SHP77 treated with DMSO at 0.1 percent for 48 hours (cell line): ENCODE data around the gene TMX3.
A peak's percentile ranks its signal among the peaks of the same experiment; 100 is the strongest.

ENCODE experiments used
- DNase-seq: peaks from one replicate; lab custom pipeline; 2025; lab: John Stamatoyannopoulos, UW

TMX3 gene, protein sequence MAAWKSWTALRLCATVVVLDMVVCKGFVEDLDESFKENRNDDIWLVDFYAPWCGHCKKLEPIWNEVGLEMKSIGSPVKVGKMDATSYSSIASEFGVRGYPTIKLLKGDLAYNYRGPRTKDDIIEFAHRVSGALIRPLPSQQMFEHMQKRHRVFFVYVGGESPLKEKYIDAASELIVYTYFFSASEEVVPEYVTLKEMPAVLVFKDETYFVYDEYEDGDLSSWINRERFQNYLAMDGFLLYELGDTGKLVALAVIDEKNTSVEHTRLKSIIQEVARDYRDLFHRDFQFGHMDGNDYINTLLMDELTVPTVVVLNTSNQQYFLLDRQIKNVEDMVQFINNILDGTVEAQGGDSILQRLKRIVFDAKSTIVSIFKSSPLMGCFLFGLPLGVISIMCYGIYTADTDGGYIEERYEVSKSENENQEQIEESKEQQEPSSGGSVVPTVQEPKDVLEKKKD

DNA sequence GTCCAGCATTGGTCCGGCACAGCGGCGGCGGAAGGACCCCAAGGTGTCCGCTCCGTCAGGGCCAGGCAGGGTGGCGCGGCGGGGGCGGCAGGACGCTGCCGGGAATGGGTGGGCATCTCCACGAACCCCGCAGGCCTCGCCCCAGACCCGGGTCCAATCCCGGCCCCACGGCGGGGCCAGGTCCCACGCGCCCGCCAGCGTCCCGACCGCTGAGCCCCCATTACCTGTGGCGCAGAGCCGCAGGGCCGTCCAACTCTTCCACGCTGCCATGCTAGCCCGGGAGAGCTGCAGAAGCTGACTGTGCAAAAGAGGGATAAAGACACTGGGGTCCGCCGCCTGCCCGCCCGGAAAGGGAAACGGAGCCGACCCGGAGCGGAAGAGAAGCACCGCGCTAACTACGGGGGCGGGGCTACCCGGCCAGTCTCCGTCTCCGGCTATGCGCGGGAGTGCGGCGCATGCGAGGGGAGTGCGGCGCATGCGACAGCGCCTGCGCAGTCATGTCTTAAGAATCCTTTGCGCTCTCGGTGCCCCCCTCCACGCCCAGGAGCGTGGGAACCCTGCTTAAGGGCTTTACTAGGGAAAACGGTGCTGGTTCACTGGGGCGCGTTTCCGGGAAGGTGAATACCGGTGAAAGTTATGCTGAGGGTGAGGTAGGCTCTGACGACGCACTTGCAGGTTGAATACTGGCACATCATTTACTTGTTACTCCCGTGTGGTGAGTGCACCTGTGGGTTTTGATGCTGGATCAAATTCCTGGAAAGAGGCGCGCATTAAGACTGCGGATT, at the start of gene TMX3:
TSS of gene TMX3 (minus strand) at position 397 of the 785 bp plus-strand sequence. CDS start at position 270, 127 bp downstream.
- DNase-seq = peak; percentile 92

DNA sequence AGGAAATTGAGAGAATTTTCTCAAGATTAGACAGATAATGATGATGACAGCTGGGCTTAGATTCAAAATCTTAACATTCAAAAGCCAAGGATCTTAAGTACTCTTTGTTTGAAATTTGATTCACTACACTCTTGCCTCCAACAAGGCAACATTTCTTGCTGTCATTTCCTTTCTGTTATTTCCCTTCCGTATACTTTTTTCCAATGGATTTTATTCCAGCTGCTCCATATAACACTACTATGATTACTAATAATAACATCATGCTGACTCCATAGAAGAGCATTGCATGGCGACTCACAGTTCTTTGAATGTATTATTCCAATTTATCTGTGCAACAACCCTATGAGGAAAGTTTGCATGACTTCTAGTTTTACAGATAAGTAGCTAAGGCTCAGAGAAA, 49.1 kb upstream of the TMX3 start:
- DNase-seq = no peak

DNA sequence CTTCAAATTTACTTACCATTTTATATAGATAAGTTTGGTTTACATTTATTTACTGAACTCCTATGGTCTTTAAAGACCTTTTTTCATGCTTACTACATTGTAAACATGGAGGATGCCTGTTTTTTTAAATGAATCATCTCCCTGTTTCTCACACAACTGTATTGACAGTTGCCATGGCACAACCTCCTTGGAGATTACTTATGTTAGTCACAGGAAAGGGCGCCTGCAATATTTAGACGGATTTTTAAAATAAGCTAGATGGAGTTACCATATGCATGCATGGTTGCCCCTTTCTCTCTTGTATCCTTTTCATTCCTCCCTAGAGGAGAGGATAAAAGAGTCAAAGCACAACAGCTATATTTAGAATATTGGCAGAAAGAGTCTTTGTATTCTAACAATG, 48.2 kb upstream of the TMX3 start:
- no peak for DNase-seq

DNA sequence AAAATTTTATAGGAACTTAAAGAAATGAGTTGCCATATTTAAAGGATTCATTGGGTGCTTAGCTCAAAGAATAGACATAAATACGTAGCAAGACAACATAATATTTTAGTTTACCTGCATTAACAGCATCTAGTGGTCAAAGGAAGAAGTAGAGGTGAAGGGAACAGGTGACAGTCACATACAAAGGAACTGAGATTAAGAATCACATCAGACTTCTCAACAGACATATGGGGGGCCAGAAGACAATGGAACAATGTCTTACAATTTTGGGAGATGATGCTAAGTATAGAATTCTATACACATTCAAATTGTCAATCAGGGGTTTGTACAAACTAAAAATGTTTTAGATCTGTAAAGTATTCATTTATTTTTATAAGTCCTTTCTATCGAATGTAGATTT, 44.4 kb upstream of the TMX3 start:
- DNase-seq = no peak

DNA sequence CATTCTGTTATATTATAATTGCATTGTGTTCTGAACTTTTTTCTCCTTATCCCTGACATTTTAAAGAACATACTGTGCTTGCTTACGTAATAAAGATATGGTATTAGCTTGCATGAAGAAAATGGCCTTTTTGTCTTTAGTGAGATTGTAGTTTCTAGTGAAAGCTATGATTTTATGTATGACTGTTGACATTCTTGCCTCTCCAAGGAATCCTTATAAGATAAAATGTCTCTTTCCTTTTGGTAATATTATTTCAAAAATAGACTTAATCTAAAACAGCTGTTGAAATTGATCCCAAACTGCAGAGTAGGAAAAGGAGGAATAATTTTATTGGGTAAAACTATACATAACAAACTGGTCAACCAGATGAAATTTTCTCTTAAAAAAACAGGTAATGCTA, 42.2 kb upstream of the TMX3 start:
- DNase-seq = no peak

DNA sequence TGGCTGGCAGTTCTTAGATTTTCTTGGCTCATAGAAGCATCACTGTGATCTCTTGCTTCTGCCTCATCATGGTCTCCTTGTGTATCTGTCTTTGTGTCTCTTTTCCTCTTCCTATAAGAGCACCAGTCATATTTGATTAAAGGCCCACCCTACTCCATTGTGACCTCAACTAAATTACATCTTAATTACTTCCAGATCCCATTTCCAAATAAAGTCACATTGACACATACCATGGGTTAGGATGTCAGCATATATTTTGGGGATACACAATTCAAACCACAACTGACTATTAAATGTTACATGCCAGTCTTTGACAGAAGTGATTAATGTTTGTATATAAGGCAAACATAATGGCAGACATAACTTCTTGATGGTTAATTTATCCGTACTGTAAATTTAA, 27.3 kb upstream of the TMX3 start:
- no peak for DNase-seq

DNA sequence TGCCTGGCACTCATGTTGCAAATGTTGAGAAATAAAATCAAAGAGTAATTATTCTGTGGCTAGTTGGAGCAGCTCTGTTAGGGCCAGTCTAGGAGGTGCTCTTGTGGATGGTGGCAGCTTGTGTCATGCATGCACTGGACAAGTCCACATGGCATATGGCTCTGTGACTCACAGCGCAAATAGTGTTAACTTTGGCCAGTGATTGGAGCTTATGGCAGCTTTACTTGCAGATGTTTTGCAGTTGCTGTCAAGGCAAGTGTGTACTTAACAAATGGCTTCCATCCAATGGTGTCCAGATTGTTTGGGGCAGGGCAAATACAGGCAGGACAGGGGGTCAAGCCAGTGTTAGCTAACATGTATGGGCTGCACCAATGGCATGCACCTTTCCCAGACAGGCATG, 26.1 kb upstream of the TMX3 start:
- DNase-seq = no peak

DNA sequence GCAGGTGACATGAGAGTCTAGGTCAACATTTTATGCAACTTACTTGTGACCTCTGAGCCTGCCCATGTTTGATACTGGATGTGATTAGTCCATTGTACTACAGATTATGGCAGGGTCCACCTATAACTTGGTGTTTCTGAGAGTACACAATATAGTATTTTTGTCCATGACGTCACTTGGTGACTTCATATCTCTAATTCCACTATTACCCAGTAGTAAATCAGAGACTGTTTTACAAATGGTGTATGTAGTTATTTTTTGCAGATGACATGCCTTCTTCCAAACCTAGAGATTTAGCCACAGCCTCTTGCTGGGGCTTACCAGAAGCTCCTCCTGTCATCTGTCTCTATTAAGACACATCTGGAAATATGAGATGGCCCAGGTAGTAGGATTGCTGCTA, 24.6 kb upstream of the TMX3 start:
- no peak for DNase-seq

DNA sequence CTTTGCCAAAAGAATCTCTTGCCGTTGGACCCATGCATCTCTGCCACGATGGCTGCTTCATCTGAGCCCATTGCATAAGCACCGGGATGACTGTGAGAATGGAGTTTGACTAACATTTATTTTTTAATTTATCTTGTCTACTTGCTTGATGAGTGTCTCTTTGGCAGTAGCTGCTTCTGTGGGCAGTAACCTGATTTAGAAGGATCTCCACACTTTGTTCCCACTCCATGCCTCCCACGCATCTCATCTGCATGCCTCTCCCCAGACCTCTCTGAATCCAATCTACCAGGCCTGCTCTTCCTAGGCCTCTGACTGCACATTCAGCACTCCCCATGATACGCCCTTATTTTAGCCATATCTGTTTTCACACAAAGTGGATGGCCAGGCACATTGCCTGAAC, 23.7 kb upstream of the TMX3 start:
- no peak for DNase-seq

DNA sequence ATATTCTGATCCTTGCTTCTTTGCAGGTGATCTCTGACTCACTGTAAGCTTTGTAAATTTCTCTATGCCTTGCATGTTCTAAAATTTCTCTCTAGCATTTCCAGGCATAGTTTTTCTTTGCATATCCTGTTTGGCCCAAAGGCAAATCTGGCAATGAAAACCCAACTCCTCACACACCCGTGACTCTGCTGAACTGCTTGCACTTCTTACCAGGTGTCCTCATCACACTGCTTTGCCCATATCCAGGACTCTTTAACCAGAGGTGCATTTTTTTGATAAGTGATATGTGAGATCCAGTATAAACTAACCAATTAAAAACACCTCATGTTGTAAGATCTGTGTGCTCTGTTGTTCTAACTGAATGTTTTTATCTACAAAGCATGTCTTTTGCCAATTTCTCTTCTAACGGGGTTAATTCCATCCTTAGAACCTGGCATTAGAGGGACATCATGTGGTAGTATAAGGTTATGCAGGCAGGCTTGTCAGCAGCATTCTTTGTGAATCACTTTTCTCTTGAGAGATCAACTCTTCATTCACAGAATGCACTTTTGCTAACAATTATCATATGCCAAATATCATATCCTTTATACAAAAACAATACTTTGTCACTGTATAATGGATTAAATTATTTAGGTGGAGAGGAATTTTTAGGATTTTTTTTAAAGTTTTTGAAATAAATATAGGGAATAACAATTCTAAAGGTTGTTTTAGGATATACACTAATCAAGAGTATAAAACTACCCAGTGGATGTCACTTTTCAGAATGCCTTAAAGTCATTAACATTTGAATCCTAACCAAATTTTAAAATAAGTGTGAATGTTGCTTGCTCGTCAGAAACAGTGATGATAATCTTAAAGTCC, 20.8 kb upstream of the TMX3 start:
- no peak for DNase-seq

DNA sequence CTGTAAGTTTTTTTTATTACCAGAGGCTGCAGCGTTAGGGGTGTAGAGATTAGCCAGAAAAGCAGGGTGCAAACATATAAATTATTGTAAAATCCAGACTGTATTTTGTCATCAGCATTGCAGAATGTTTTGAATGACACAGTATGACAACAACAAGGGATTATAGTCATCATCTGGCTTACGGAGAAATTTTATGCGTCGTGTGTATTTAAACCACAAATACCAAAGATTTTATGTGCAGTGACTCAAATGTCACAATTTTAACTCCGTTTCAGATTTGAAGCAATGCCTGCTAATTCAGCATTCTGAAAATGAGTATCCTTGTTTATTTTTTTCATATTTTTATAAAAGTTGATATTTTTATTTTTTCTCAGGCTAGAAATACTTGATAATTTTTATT, 19.4 kb upstream of the TMX3 start:
- DNase-seq = no peak

DNA sequence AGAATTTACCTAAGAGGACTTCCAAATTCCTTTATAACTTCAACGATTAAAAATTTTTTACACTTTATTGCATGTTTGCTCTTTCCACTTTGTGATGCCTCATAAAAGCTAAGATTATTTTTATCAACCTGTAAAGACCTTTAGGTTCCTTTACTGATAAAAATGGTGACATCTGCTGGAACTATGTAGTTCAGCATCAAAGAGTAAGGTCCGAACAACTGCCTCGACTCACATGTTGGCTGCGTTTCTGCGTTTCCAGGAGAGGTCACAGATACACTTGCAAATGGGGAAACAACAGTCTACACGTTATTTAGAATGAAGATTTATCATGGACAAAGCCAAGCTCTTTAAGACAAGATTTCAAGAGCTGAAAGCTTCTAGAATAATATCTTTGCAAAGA, 18.8 kb upstream of the TMX3 start:
- DNase-seq = no peak

DNA sequence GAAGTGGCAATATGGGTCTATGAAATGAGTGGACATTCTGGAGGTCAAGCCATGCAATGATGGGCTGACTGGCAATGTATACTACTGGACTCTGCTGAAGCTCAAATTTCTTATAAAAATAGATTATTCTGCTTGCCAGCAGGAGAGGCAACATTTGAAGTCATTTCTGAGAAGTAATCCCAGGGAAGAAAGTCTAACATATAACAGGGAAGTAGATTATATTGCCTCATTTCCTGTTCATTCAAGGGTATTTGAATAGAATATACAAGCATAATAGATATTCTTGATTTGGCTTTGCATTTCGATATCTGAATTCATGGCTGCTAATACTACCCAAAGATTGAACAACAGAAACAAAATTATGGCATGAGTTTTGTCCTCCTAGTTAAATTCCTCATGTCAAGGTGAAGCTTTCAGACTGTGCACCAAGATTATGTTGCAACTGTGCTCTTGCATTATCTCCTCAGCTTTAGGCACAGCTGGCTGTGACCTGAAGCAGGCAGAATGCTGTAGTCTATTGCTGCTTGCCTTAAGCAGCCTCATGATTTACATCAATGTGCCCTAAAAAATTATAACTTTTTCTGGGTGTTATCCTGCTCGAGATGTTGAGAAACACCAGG, 13.3 kb upstream of the TMX3 start:
- DNase-seq = no peak

DNA sequence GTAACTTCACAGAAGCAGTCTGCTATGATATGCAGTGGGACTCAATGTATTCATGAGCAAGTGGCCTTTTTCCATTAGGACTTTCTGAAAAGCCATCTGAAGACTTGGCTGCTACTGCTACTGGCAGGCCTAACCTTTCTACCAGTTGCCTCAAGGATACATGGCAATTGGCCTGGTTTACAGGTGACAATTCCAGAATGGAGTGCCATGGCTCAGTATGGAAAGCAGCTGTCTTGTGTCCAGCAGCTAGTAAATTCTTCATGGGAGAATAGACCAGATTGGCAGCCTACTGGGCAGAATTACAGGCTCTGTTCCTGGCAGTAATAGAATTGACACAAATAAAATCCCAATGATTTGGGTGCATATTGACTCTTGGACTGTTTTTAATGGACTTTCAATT, 12.6 kb upstream of the TMX3 start:
- no peak for DNase-seq

DNA sequence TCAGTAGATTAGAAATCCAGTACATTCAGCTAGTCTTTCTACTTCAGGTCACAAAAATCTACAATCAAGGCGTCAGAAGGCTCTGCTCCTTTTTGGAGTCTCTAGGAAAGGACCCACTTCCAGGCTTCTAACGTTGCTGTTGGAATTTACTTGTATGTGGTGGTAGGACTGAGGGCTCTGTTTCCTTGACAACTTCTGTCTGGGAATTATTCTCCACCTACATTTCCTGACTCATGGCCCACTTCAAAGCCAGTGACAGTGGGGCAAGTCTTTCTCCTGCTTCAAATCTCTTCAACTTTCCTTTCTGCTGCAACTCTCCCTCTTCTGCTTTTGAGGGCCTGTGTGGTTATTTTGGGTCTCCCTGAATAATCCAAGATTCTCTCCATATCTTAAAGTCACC, 10.4 kb upstream of the TMX3 start:
- no peak for DNase-seq

DNA sequence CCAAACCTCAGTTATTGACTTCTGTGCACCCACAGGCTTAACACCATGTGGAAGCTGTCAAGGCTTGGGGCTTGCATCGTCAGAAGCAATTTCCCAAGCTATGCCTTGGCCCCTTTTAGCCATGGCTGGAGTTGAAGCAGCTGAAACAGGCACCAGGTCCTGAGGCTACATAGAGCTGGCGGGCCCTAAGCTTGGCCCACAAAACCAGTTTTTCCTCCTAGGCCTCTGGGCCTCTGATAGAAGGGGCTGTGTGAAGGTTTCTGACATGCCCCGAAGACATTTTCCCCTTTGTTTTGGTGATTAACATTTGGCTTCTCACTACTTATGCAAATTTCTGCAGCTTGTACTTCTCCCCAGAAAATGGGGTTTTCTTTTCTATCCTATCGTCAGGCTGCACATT, 9.1 kb upstream of the TMX3 start:
- no peak for DNase-seq

DNA sequence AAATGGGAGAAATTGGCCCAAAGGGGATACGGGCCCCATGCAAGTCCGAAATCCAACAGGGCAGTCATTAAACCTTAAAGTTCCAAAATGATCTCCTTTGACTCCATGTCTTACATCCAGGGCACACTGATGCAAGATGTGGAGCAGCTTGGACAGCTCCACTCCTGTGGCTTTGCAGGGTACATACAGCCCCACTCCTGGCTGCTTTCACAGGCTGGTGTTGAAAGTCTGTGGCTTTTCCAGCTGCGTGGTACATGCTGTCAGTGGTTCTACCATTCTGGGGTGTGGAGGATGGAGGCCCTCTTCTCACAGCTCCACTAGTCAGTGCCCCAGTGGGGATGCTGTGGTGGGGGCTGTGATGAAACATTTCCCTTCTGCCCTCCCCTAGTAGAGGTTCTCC, 8.6 kb upstream of the TMX3 start:
- no peak for DNase-seq

DNA sequence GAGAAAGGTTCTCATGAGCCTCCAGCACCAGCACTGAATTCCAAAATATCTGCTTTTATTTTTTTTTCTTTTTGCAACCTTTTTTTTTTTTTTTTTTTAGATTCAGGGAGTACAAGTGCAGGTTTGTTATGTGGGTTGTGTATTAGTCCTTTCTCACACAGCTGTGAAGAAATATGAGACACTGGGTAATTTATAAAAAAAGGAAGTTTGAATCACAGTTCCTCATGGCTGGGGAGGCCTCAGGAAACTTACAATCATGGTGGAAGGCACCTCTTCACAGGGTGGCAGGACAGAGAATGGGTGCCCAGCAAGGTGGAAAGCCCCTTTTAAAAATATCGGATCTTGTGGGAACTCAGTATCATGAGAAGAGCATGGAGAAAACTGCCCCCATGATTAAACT, 7.9 kb upstream of the TMX3 start:
- no peak for DNase-seq

DNA sequence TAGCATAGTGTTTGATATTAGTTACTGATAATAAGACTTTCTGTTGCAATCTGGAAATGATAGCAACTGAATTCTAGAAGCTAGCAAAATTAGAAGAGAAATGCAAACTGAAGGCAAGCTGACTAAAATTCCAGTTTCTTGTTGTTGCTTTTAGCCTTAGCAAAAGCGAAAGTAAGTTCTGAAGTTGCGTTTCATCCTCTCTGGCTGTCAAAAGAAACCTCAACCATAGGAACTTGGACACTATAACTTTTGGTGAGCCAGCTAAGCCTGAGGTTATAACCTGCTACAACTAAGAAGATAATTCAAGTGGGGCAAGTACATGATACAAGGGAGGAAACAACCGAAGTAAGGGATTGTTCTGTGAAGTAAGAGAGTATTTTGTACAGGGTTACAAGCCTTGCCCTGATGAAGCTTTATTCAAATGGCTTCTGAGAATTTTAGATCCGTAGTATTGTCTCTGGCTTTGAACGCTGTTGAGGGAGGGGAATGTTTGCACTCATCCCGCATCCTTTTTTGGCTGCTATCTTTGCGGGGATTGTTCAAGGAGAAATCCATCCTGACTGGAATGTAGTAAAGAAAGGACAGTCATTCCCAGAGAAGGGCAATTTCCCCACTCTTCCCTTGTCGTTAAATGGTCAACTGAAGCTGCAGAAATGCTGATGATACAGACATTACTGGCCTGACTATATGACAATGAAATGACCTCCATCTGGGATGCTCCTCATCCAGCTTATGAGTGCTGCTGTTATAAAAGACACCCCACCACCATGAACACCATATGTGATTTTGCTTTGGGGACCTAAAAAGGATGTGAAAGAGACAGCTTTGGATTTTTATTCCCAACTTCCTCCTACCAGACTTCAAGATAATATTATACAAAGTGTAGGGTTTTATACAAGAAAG, 7.0 kb upstream of the TMX3 start:
- no peak for DNase-seq

DNA sequence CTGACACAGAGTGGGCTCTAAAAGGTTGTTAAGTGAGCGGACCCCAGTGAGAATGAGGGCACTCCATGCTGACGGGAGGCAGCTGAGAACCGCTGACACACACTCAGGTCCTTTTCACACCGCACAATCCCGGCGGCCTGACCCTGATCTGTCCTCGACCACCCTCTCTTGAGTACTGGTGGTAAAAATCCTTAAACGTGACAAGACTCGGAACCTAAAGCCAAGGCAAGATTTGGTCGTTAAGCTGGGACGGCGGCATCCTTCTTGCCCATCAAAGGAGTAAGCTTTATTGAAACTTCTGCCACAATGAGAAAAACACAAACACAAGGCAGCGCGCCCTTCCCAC, 569 bp downstream of the TMX3 start:
- DNase-seq = no peak

DNA sequence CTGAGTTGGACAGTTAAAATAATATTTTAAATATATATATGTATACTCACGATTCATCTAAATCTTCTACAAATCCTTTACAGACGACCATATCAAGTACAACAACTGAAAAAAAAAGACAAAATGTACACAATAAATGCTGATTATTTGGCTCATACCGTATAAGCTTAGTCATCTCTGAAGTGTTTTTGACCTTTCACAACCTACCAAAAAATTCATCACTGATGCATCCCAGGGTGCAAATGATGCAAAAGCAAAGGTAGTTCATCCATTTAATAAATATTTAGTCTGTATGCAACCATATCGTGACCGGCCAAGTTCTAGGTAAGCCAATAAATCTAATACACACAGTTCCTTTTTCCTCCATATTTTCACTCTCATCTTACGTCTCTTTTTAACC, 1.1 kb downstream of the TMX3 start:
- DNase-seq = no peak
